HG03558 (cell line): ENCODE data around the gene SATB2.

ENCODE experiments used
- ATAC-seq: cut with Tn5 transposase; IDR thresholded peaks from one replicate; pipeline ENCODE4 v1.9.1; 2021; ENCODE audit warnings: moderate number of reproducible peaks; ENCODE audit not compliant: unreplicated experiment; ENCODE audit errors: extremely low read depth

Gene SATB2

GRCh38 chr2:199336546-199336945 lies 121.2 kb downstream of the SATB2 start:
- ATAC-seq, result no peak

- ATAC-seq, result no peak
Measured at GRCh38 chr2:199335502-199335901, 122.2 kb downstream of the SATB2 start.

GRCh38 chr2:199329466-199329865 lies 128.3 kb downstream of the SATB2 start:
- no peak for ATAC-seq

- ATAC-seq, result no peak
Measured at GRCh38 chr2:199329031-199329430, 128.7 kb downstream of the SATB2 start.

GRCh38 chr2:199325881-199326280 lies 131.9 kb downstream of the SATB2 start:
- ATAC-seq, result no peak

- ATAC-seq, result no peak
Measured at GRCh38 chr2:199322151-199322550, 135.6 kb downstream of the SATB2 start.

- ATAC-seq, result no peak
Measured at GRCh38 chr2:199317646-199318045, 140.1 kb downstream of the SATB2 start.

GRCh38 chr2:199316851-199317250 lies 140.9 kb downstream of the SATB2 start:
- ATAC-seq, result no peak

GRCh38 chr2:199315299-199316179 lies 142.2 kb downstream of the SATB2 start:
- ATAC-seq, result no peak

GRCh38 chr2:199312931-199313330 lies 144.8 kb downstream of the SATB2 start:
- no peak for ATAC-seq

GRCh38 chr2:199310771-199311585 lies 146.8 kb downstream of the SATB2 start:
- no peak for ATAC-seq

GRCh38 chr2:199309973-199310372 lies 147.8 kb downstream of the SATB2 start:
- ATAC-seq, result no peak

GRCh38 chr2:199309411-199309810 lies 148.3 kb downstream of the SATB2 start:
- no peak for ATAC-seq

- no peak for ATAC-seq
Measured at GRCh38 chr2:199308567-199308966, 149.2 kb downstream of the SATB2 start.

- ATAC-seq, result no peak
Measured at GRCh38 chr2:199307461-199307860, 150.3 kb downstream of the SATB2 start.

- ATAC-seq, result no peak
Measured at GRCh38 chr2:199306116-199306515, 151.6 kb downstream of the SATB2 start.

- ATAC-seq, result no peak
Measured at GRCh38 chr2:199303728-199304177, 154.0 kb downstream of the SATB2 start.

GRCh38 chr2:199302851-199303250 lies 154.9 kb downstream of the SATB2 start:
- ATAC-seq, result no peak

GRCh38 chr2:199288424-199288823 lies 169.3 kb downstream of the SATB2 start:
- ATAC-seq, result no peak

- ATAC-seq, result no peak
Measured at GRCh38 chr2:199282309-199282708, 175.4 kb downstream of the SATB2 start.

GRCh38 chr2:199279146-199279545 lies 178.6 kb downstream of the SATB2 start:
- ATAC-seq, result no peak
